ENCODE results near the gene ZC3H4.
A peak's percentile ranks its signal among the peaks of the same experiment; 100 is the strongest.
"Not testable (repeated sequence)": the region's sequence is repeated elsewhere in the genome, so short reads cannot be mapped to it uniquely, and the experiment has no call there.

Gene ZC3H4

DNA sequence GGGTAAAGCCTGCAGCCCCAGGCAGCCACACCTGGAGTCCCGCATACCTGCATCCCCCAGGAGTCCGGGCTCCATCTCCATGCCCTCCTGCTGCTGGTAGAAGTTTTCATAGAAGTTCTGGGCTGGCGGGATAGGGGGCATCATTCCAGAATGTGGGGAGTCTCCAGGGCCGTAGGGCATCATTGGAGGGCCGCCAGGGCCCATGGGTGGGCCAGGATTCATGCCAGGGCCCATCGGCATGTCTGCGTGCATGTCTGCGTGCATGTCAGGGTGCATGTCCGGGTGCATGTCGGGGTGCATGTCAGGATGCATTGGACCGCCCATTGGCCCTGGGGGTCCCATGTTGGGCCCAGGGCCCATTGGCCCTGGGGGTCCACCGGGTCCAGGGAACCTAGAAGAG, 41.8 kb downstream of the ZC3H4 start:
- peaks cover 23% of the 10 kb centered on the region for H3K36me3 Mint-ChIP-seq
- no peaks in the 10 kb centered on the region for H3K9me3 Mint-ChIP-seq
- H3K27ac Mint-ChIP-seq, result no peak overlapping the region
- H3K4me1 Mint-ChIP-seq, result peaks cover 8% of the 10 kb centered on the region
- DNase-seq (ENCODE audit: low spot score in 2 of 2) (no peak), ATAC-seq (ENCODE audit: low read depth) (no peak)
- H3K27me3 Mint-ChIP-seq, result no peaks in the 10 kb centered on the region
- no peak overlapping the region for H3K4me3 Mint-ChIP-seq

GRCh38 chr19:47070756-47071155, 42.8 kb downstream of the ZC3H4 start:
- DNase-seq (ENCODE audit: low spot score in 2 of 2) (no peak), ATAC-seq (ENCODE audit: low read depth) (no peak)
- H3K36me3 Mint-ChIP-seq, result peaks cover 26% of the 10 kb centered on the region
- H3K4me1 Mint-ChIP-seq, result peaks cover 8% of the 10 kb centered on the region
- no peak overlapping the region for H3K27ac Mint-ChIP-seq
- no peaks in the 10 kb centered on the region for H3K27me3 Mint-ChIP-seq
- H3K9me3 Mint-ChIP-seq, result no peaks in the 10 kb centered on the region
- H3K4me3 Mint-ChIP-seq, result no peak overlapping the region

GRCh38 chr19:47069795-47070194, 43.8 kb downstream of the ZC3H4 start:
- Mint-ChIP-seq H3K9me3 (no peaks in the 10 kb centered on the region), H3K27ac (no peak overlapping the region), H3K36me3 (peaks cover 24% of the 10 kb centered on the region), H3K4me1 (peaks cover 2% of the 10 kb centered on the region), H3K4me3 (no peak overlapping the region), H3K27me3 (no peaks in the 10 kb centered on the region)
- ATAC-seq (ENCODE audit: low read depth) (no peak), DNase-seq (ENCODE audit: low spot score in 2 of 2) (no peak)

GRCh38 chr19:47068876-47069406, 44.6 kb downstream of the ZC3H4 start:
- Mint-ChIP-seq H3K4me3 (no peak overlapping the region), H3K27me3 (no peaks in the 10 kb centered on the region), H3K27ac (no peak overlapping the region), H3K36me3 (peaks cover 21% of the 10 kb centered on the region), H3K9me3 (no peaks in the 10 kb centered on the region), H3K4me1 (peaks cover 2% of the 10 kb centered on the region)
- ATAC-seq (ENCODE audit: low read depth), result no peak
- no peak for DNase-seq (ENCODE audit: low spot score in 2 of 2)

- H3K4me1 Mint-ChIP-seq, result peaks cover 2% of the 10 kb centered on the region
- H3K9me3 Mint-ChIP-seq, result no peaks in the 10 kb centered on the region
- no peak overlapping the region for H3K4me3 Mint-ChIP-seq
- peaks cover 21% of the 10 kb centered on the region for H3K36me3 Mint-ChIP-seq
- H3K27me3 Mint-ChIP-seq, result no peaks in the 10 kb centered on the region
- no peak overlapping the region for H3K27ac Mint-ChIP-seq
- DNase-seq (ENCODE audit: low spot score in 2 of 2), result no peak
- no peak for ATAC-seq (ENCODE audit: low read depth)
Observed at GRCh38 chr19:47068246-47068645, 45.3 kb downstream of the ZC3H4 start.

DNA sequence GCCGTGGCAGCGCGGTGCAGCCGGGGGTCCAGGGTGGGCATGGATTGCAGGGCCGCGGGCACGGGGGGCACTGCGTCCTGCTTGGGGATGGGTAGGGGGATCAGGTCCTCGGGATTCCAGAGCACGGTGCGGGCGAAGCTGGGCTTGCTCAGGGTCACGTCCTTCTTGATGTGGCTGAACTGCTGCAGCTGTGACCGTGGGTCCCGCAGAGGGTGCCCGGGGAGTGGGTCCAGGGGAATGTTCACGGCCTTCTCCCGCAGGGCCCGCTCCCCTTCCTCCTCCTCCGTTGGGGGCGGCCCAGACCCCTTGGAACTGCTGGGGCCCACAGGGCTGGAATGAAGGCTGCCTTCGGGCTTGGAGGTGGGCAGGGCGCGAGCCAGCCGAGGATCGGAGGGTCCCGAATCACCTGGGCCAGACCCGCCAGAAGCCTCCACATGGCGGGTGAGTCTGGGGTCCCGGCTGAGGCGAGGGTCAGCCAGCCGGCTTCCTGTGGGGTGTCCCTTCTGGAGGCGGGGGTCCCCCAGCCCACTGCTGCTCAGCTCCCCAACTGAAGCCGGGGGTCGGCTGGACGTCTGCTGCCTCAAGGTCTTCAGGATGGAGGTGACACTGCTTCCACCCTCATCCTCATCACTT, 46.2 kb downstream of the ZC3H4 start:
- no peak for DNase-seq (ENCODE audit: low spot score in 2 of 2)
- Mint-ChIP-seq H3K27ac (no peak overlapping the region), H3K27me3 (no peaks in the 10 kb centered on the region), H3K4me1 (peaks cover 2% of the 10 kb centered on the region), H3K4me3 (no peak overlapping the region), H3K9me3 (no peaks in the 10 kb centered on the region), H3K36me3 (peaks cover 19% of the 10 kb centered on the region)
- no peak for ATAC-seq (ENCODE audit: low read depth)

DNA sequence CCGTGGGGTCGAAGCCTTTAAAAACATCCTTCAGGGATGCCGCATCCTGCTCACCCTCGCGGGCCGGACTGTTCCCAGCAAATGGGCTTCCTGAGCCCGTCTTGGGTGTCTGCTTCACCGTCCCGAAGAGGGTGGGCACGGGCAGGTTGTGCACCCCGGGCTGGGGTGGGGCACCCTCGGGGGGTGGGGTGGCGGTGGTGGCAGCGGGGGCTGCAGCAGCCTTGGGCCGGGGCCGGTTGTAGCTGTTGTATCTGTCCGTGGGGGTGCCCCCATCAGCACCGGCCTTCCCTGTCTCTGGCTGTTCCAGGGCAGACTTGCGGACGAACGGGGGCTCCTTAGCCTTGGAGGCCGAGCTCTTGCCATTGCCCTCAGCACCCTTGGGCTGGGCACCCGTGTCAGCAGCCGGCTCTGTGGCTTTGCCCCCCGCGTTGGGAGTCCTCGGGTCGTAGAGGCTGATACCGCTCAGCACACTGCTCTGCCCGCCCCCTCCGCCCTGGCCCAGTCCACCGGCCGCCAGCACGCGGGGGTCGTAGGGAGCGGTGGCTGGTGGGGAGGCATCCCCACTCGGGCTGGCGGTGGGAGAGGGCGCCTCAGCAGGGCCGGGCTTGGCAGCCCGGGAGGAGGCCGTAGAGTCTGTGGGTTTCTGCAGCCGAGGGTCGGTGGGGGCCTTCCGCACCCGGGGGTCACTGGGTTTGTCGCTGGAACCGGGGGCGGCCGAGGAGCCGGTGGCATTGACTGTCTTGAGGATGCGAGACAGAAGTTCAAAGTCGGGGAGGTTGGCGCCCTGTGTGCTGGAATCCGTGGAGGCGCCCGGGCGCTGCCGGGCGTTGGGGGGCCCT, 47.0 kb downstream of the ZC3H4 start:
- Mint-ChIP-seq H3K9me3 (no peaks in the 10 kb centered on the region), H3K27me3 (no peaks in the 10 kb centered on the region), H3K4me3 (no peak overlapping the region), H3K4me1 (peaks cover 2% of the 10 kb centered on the region), H3K27ac (no peak overlapping the region), H3K36me3 (peaks cover 19% of the 10 kb centered on the region)
- no peak for ATAC-seq (ENCODE audit: low read depth)
- no peak for DNase-seq (ENCODE audit: low spot score in 2 of 2)

- no peak for ATAC-seq (ENCODE audit: low read depth)
- peaks cover 12% of the 10 kb centered on the region for H3K36me3 Mint-ChIP-seq
- no peak overlapping the region for H3K4me3 Mint-ChIP-seq
Observed at GRCh38 chr19:47065242-47065641, 48.3 kb downstream of the ZC3H4 start.

GRCh38 chr19:47063874-47064273, 49.7 kb downstream of the ZC3H4 start:
- Mint-ChIP-seq H3K36me3 (peaks cover 7% of the 10 kb centered on the region), H3K27ac (no peak overlapping the region), H3K9me3 (no peaks in the 10 kb centered on the region), H3K4me3 (no peak overlapping the region), H3K27me3 (no peaks in the 10 kb centered on the region), H3K4me1 (no peaks in the 10 kb centered on the region)
- ATAC-seq (ENCODE audit: low read depth) (no peak), DNase-seq (ENCODE audit: low spot score in 2 of 2) (no peak)

More at GRCh38 chr19:47065242-47065641, 48.3 kb downstream of the ZC3H4 start:
- no peaks in the 10 kb centered on the region for H3K27me3 Mint-ChIP-seq
- no peak for DNase-seq (ENCODE audit: low spot score in 2 of 2)
- H3K27ac Mint-ChIP-seq, result no peak overlapping the region
- H3K4me1 Mint-ChIP-seq, result peaks cover 2% of the 10 kb centered on the region
- no peaks in the 10 kb centered on the region for H3K9me3 Mint-ChIP-seq

DNA sequence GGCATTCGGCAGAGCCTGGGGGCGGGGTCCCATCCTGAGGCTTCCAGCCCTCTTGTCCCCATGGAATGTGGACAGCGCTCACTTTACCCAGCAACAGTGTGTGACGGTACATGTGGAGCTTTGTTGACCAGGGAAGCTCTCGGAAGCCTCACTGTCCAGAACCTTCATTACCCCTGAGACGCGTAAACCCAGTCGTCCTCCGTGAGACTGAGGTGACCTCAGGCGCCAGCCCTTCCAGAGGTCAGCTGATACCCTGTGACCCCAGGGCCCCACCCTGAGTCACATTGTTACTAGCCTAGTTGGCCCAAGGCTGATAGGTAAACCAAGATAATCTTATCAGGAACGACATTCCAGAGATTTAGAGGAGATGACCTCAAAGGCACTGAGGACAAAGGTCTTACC, 55.0 kb downstream of the ZC3H4 start:
- Mint-ChIP-seq H3K27me3 (peaks cover 3% of the 10 kb centered on the region), H3K27ac (no peak overlapping the region), H3K4me1 (no peaks in the 10 kb centered on the region), H3K4me3 (no peak overlapping the region), H3K9me3 (no peaks in the 10 kb centered on the region), H3K36me3 (no peaks in the 10 kb centered on the region)
- no peak for DNase-seq (ENCODE audit: low spot score in 2 of 2)
- no peak for ATAC-seq (ENCODE audit: low read depth)

DNA sequence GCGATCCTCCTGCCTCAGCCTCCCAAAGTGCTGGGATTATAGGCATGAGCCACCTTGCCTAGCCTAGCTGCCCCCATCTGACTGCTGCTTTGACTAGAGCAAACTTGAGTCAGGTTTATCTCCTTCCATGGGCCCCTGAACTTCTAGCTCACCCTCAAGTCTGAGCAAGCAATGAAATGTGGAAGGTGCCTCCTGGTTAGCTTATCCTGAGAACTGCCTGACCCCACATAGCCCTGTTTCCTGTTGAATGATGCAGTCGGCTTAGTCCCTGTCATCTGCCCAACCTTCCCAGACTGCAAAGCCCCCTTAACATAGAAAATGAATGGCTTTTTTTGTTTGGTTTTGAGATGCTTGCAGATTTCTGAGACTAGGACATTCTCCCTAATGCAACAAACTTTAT, 56.2 kb downstream of the ZC3H4 start:
- Mint-ChIP-seq H3K36me3 (no peaks in the 10 kb centered on the region), H3K27ac (no peak overlapping the region), H3K4me3 (no peak overlapping the region), H3K4me1 (no peaks in the 10 kb centered on the region), H3K27me3 (peaks cover 5% of the 10 kb centered on the region), H3K9me3 (no peaks in the 10 kb centered on the region)
- no peak for ATAC-seq (ENCODE audit: low read depth)
- DNase-seq (ENCODE audit: low spot score in 2 of 2), result no peak

DNA sequence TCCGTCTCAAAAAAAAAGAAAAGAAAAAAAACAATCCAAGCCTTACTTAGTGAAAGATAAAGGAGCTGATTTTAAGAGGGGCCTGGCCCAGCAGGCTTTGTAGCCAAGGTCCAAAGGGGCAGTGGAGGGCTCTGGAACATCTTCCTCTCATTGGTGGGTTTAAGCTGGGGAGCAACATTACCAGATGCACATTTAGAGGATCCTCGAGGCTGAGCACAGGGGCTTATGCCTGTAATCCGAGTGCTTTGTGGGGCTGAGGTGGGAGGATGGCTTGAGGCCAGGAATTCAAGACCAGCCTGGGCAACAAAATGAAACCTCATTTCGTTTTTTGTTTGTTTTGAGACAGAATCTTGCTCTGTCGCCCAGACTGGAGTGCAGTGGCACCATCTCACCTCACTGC, 57.2 kb downstream of the ZC3H4 start:
- Mint-ChIP-seq H3K4me3 (no peak overlapping the region), H3K27me3 (peaks cover 5% of the 10 kb centered on the region), H3K9me3 (no peaks in the 10 kb centered on the region), H3K36me3 (no peaks in the 10 kb centered on the region), H3K27ac (no peak overlapping the region), H3K4me1 (no peaks in the 10 kb centered on the region)
- DNase-seq (ENCODE audit: low spot score in 2 of 2) (no peak), ATAC-seq (ENCODE audit: low read depth) (no peak)

DNA sequence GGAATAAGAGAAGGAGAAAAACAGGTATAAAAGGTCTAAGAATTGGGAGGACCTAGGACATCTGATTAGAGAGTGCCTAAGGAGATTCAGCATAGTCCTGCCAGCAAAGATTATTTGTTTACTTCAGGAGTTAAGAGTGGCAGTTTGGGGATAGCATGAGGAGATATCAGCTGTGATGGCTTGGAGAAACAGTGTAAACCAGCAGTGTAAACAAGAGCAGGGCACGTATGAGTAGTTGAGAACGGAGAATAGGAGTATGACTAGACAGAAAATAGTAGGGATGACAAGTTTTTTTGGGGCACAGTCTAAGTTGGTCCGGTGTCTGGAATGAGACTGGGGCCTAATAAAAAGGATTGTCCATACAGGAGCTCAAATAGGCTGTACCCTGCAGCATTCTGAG, 63.0 kb downstream of the ZC3H4 start:
- DNase-seq (ENCODE audit: low spot score in 2 of 2), result not testable (repeated sequence)
- peak overlapping the region; percentile 4 for H3K4me3 Mint-ChIP-seq

GRCh38 chr19:47049307-47049700, 64.3 kb downstream of the ZC3H4 start:
- H3K36me3 Mint-ChIP-seq, result peaks cover 1% of the 10 kb centered on the region
- peaks cover 14% of the 10 kb centered on the region for H3K4me1 Mint-ChIP-seq
- DNase-seq (ENCODE audit: low spot score in 2 of 2) (no peak), ATAC-seq (ENCODE audit: low read depth) (no peak)
- H3K27ac Mint-ChIP-seq, result peak overlapping the region; percentile 63
- H3K27me3 Mint-ChIP-seq, result peaks cover 5% of the 10 kb centered on the region
- no peaks in the 10 kb centered on the region for H3K9me3 Mint-ChIP-seq
- H3K4me3 Mint-ChIP-seq, result peak overlapping the region; percentile 97

More for the DNA sequence above, 63.0 kb downstream of the ZC3H4 start:
- not testable (repeated sequence) for H3K36me3 Mint-ChIP-seq; ATAC-seq (ENCODE audit: low read depth); H3K27me3 Mint-ChIP-seq; H3K27ac Mint-ChIP-seq; H3K9me3 Mint-ChIP-seq
- peaks cover 14% of the 10 kb centered on the region for H3K4me1 Mint-ChIP-seq
